CD4-positive, alpha-beta memory T cell (primary cell): ENCODE measurements around the gene CHN2. TPM values are rescaled to one million over a fixed set of nuclear protein-coding genes. Genes with fewer than 3 reads are reported as not detected.

Source experiments
- CTCF ChIA-PET: fragments of 350-600 bp; sonication (Branson Sonifier 250); formaldehyde crosslinking; loops from one replicate; lab custom pipeline; 2021; ENCODE audit warnings: inconsistent platforms; ENCODE audit not compliant: partially characterized antibody; lab: Charles Lee
- POLR2A ChIA-PET: fragments of 350-600 bp; sonication (Branson Sonifier 250); formaldehyde crosslinking; loops from one replicate; lab custom pipeline; 2021; ENCODE audit not compliant: partially characterized antibody; lab: Charles Lee
- DNase-seq, 5 donors: peaks; one replicate each; pipeline versions ENCODE4 v3.0.0 to v3.0.0-alpha.2; 2020 to 2022; ENCODE audit warnings: mixed read lengths in 1 of 5
- H3K27ac ChIP-seq: one replicate; pipeline ENCODE4 v1.7.0; 2013; ENCODE audit warnings: low read depth, low read length
- H3K27me3 ChIP-seq: 2 replicates; pipeline ENCODE4 v1.7.0; 2013; ENCODE audit warnings: mild to moderate bottlenecking, low read length, moderate library complexity; ENCODE audit not compliant: insufficient read depth
- H3K36me3 ChIP-seq: 2 replicates; pipeline ENCODE4 v1.7.0; 2013; ENCODE audit warnings: mild to moderate bottlenecking, low read length, moderate library complexity; ENCODE audit not compliant: insufficient read depth
- H3K4me1 ChIP-seq: 2 replicates; pipeline ENCODE4 v1.7.0; 2013; ENCODE audit warnings: mild to moderate bottlenecking, low read length, moderate library complexity; ENCODE audit not compliant: insufficient read depth
- H3K4me3 ChIP-seq, 2 donors: one replicate each; pipeline ENCODE4 v1.7.0; 2013; ENCODE audit warnings: low read length in 2 of 2, mild to moderate bottlenecking in 1 of 2
- H3K9me3 ChIP-seq, 2 donors: one replicate each; pipeline ENCODE4 v1.7.0; 2013; ENCODE audit warnings: low read length in 2 of 2, control low read depth in 1 of 2; ENCODE audit not compliant: control insufficient read depth in 1 of 2
- H3K27ac Mint-ChIP-seq, 7 donors: one replicate each; pipeline ENCODE4 v1.8.0; 2020 to 2021; ENCODE audit warnings: mixed read lengths in 7 of 7, mild to moderate bottlenecking in 6 of 7, inconsistent platforms in 3 of 7, moderate library complexity in 3 of 7
- H3K27me3 Mint-ChIP-seq, 2 donors: one replicate each; pipeline ENCODE4 v1.8.0; 2020 to 2021; ENCODE audit warnings: mixed read lengths in 2 of 2
- H3K36me3 Mint-ChIP-seq, 2 donors: one replicate each; pipeline ENCODE4 v1.8.0; 2020 to 2021; ENCODE audit warnings: mixed read lengths in 2 of 2, inconsistent platforms in 1 of 2, mild to moderate bottlenecking in 1 of 2
- H3K4me1 Mint-ChIP-seq, 4 donors: one replicate each; pipeline ENCODE4 v1.8.0; 2020 to 2021; ENCODE audit warnings: mixed read lengths in 4 of 4, mild to moderate bottlenecking in 1 of 4
- H3K4me3 Mint-ChIP-seq, 8 donors: one replicate each; pipeline ENCODE4 v1.8.0; 2020 to 2021; ENCODE audit warnings: mixed read lengths in 8 of 8, mild to moderate bottlenecking in 7 of 8, moderate library complexity in 6 of 8, inconsistent platforms in 3 of 8
- H3K9me3 Mint-ChIP-seq, 8 donors: one replicate each; pipeline ENCODE4 v1.8.0; 2020 to 2021; ENCODE audit warnings: mixed read lengths in 8 of 8, mild to moderate bottlenecking in 5 of 8, inconsistent platforms in 3 of 8, moderate library complexity in 1 of 8
- intact Hi-C: fragments of 100-400 bp; cut with micrococcal nuclease; formaldehyde crosslinking; loops from one replicate; pipeline ENCODE4 v1.15.1; 2023
- polyA plus RNA-seq, 2 donors: library from polyadenylated mRNA; unstranded; fragments of 300-500 nt; fragmentation: Illumina TruSeq; gene quantifications; one replicate each; pipeline ENCODE4 v1.2.3, GENCODE V29; 2021
- total RNA-seq, 2 experiments: library from RNA; stranded (reverse); gene quantifications; one replicate each; pipeline ENCODE4 v1.2.3, GENCODE V29; 2021

CHN2 gene
- total and polyA plus RNA-seq, 4 experiments from 2014 or later = 1.8 to 7.6 (median 3.5) TPM

DNA sequence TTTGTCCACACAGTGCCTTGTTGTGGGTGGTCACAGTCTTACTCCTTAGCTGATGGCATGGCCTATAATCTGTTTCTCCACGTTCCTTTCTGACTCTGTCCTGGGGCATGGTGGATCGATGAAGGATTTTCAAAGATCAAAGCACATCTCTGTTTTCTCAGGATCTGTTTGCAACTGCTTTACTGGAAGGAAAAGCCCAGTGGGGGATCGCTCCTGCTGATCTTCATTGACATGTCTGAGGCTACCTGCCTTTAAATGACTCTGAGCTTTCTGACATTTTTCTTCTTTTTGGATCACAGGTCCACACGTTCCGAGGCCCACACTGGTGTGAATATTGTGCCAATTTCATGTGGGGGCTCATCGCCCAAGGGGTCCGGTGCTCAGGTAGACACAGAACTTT is 301.1 kb downstream of the CHN2 start:
- Mint-ChIP-seq H3K9me3 (no peaks in the 10 kb centered on the region), H3K27me3 (no peaks in the 10 kb centered on the region), H3K4me1 (no peaks in the 10 kb centered on the region), H3K27ac (no peak overlapping the region), H3K36me3 (no peaks in the 10 kb centered on the region), H3K4me3 (no peak overlapping the region)
- Histone ChIP-seq H3K27me3 (no peaks in the 10 kb centered on the region), H3K27ac (no peak overlapping the region), H3K4me3 (no peak overlapping the region), H3K9me3 (no peaks in the 10 kb centered on the region), H3K4me1 (no peaks in the 10 kb centered on the region), H3K36me3 (no peaks in the 10 kb centered on the region)
- POLR2A ChIA-PET = no interaction called here
- intact Hi-C loops = no loop called here
- DNase-seq = no peak
- CTCF ChIA-PET = no interaction called here

DNA sequence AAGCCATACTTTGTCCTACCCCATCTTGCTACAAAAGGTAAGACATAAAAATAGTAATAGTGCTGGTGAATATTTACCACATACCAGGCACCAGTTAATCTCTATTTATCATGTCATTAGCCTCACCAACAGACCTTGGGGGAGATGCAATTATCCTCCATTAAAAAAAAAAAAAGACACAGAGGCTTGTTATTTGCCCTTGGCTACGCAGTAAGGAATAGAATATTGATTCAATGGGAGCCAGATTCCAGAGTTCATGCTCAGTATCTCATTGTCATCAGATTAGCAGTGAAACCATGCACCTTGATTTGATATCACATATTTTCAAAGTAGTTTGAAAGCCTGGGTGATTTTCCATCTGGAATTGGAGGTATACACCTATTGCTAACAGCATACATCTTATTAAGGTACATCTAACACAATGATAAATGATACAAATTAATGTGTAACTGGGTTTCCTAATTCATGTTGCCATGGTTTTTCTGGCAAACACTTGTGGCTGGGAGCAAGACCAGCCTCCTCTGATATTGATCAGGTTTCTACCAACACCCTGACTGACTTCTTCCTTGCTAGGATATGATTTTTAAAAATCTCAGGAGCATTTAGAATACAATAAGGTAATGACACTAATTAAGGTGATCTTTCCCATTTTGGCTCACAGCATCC is 301.9 kb downstream of the CHN2 start:
- CTCF ChIA-PET = no interaction called here

DNA sequence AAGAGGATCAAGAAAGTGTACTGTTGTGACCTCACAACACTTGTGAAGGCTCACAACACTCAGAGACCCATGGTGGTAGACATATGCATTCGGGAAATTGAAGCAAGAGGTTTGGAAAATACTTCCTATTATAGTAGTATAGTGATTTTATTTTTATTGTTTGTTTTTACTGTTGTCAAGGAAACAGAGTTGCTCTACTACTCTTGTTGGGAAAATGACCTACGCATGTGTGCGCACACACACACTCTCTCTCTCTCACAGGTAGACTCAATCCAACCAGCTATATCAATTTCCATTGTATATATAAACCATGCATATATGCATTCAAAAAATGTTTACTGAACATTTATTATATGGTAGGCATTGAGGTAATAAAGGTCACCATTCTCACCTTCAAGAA is 305.4 kb downstream of the CHN2 start:
- Histone ChIP-seq H3K4me3 (no peak overlapping the region), H3K27me3 (no peaks in the 10 kb centered on the region), H3K4me1 (no peaks in the 10 kb centered on the region), H3K9me3 (no peaks in the 10 kb centered on the region), H3K27ac (no peak overlapping the region), H3K36me3 (no peaks in the 10 kb centered on the region)
- no peak for DNase-seq
- Mint-ChIP-seq H3K4me1 (no peaks in the 10 kb centered on the region), H3K36me3 (no peaks in the 10 kb centered on the region), H3K9me3 (no peaks in the 10 kb centered on the region), H3K27me3 (no peaks in the 10 kb centered on the region), H3K27ac (no peak overlapping the region), H3K4me3 (no peak overlapping the region)
- intact Hi-C loops = no loop called here
- POLR2A ChIA-PET = no interaction called here
- CTCF ChIA-PET = no interaction called here

More for the DNA sequence above, 301.9 kb downstream of the CHN2 start:
- POLR2A ChIA-PET = no interaction called here
- intact Hi-C loops = no loop called here
- Histone ChIP-seq H3K9me3 (no peaks in the 10 kb centered on the region), H3K27me3 (no peaks in the 10 kb centered on the region), H3K36me3 (no peaks in the 10 kb centered on the region), H3K27ac (no peak overlapping the region), H3K4me1 (no peaks in the 10 kb centered on the region), H3K4me3 (no peak overlapping the region)
- Mint-ChIP-seq H3K4me1 (no peaks in the 10 kb centered on the region), H3K36me3 (no peaks in the 10 kb centered on the region), H3K4me3 (no peak overlapping the region), H3K9me3 (no peaks in the 10 kb centered on the region), H3K27ac (no peak overlapping the region), H3K27me3 (no peaks in the 10 kb centered on the region)
- DNase-seq = no peak

DNA sequence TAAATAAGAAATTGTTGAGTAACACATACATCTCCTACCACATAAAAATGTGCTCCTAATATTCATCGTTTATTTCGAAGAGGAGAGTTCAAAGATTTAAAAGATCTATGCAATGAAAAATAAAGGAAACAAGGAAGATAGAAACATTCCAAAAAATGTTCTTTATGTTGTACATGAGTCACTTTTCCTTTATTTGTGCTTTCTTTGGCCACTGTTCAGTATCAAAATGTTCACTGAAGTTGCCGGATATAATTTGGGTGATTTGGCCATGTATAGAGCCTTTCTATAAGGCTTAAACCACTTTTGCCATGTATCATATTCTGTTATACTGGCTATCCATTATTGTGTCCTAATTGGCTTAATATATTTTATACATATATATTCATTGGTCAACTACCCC is 306.1 kb downstream of the CHN2 start:
- Histone ChIP-seq H3K4me1 (no peaks in the 10 kb centered on the region), H3K27me3 (no peaks in the 10 kb centered on the region), H3K36me3 (no peaks in the 10 kb centered on the region), H3K9me3 (no peaks in the 10 kb centered on the region), H3K27ac (no peak overlapping the region), H3K4me3 (no peak overlapping the region)
- Mint-ChIP-seq H3K36me3 (no peaks in the 10 kb centered on the region), H3K4me3 (no peak overlapping the region), H3K4me1 (no peaks in the 10 kb centered on the region), H3K27ac (no peak overlapping the region), H3K9me3 (no peaks in the 10 kb centered on the region), H3K27me3 (no peaks in the 10 kb centered on the region)
- intact Hi-C loops = no loop called here
- DNase-seq = no peak
- ChIA-PET POLR2A (no interaction called here), CTCF (no interaction called here)

DNA sequence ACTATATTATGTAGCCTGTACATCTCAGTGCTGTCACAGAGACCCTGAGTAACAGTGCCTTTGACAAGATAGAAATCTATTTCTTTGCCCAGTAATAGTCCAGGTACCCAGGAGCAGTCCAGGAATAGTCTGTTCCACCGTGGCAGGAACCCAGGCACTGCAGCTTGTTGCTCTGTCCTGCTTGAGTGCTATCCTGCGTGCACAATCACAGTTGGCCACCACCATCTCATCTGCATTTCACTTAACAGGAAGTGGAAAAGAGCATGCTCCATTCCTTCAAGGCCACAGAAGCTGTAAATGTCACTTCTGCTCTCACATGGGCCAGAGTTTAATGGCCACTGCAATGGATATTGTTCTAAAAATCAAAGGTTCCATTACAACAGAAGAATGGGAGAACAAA is 307.6 kb downstream of the CHN2 start:
- H3K9me3 Mint-ChIP-seq = no peaks in the 10 kb centered on the region
- H3K36me3 Mint-ChIP-seq = peaks cover 0 to 2% of the 10 kb centered on the region in 2 donors
- Histone ChIP-seq H3K4me3 (no peak overlapping the region), H3K36me3 (no peaks in the 10 kb centered on the region), H3K27ac (no peak overlapping the region), H3K4me1 (no peaks in the 10 kb centered on the region), H3K27me3 (no peaks in the 10 kb centered on the region), H3K9me3 (no peaks in the 10 kb centered on the region)
- ChIA-PET CTCF (no interaction called here), POLR2A (no interaction called here)
- H3K4me1 Mint-ChIP-seq = no peaks in the 10 kb centered on the region
- intact Hi-C loops = no loop called here
- DNase-seq = peak in 1 of 5 donors; percentile 38
- H3K4me3 Mint-ChIP-seq = no peak overlapping the region
- H3K27me3 Mint-ChIP-seq = no peaks in the 10 kb centered on the region
- H3K27ac Mint-ChIP-seq = no peak overlapping the region

DNA sequence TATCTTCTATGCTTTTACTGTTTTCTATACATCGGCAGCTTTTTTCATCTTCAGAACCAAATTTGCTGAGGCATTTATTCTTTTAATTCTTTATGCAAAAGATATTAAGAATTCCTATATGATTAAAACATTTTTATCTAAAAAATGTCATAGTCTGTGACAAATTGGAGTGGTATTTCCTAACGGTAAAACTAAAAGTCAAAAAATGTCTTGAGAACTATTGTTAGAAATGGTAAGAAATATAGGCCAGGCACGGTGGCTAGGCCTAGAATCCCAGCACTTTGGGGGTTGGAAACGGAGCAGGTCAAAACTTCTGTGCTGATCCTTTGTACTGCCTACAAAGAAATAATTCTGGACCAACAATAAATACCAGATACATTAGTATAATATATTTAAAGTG is 311.4 kb downstream of the CHN2 start:
- Mint-ChIP-seq H3K9me3 (no peaks in the 10 kb centered on the region), H3K27me3 (no peaks in the 10 kb centered on the region), H3K27ac (no peak overlapping the region), H3K4me3 (no peak overlapping the region), H3K4me1 (peaks cover 0 to 2% (median 0%) of the 10 kb centered on the region in 4 donors), H3K36me3 (peaks cover 0 to 11% of the 10 kb centered on the region in 2 donors)
- Histone ChIP-seq H3K4me1 (no peaks in the 10 kb centered on the region), H3K36me3 (no peaks in the 10 kb centered on the region), H3K9me3 (no peaks in the 10 kb centered on the region), H3K27me3 (no peaks in the 10 kb centered on the region), H3K27ac (no peak overlapping the region), H3K4me3 (no peak overlapping the region)
- ChIA-PET POLR2A (no interaction called here), CTCF (no interaction called here)
- DNase-seq = no peak
- intact Hi-C loops = no loop called here

DNA sequence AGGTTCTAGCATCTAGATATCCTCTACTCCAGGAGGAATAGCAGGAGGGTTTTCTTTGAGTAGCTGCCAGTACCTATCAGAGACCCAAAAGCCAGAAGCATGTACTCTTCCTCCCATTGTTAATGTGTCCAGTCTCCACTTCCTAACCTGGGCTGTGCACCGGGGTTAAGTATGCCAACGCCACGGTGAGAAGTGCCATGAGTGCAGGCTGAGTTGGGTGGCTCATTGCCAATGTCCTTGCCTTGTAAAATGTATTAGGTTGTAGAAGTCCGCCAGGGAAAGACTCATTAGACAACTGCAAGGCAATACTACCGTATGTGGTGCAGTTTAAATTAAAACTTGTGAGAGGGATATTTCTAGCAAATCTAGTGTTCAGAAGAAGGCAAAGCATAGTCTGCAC is 314.0 kb downstream of the CHN2 start:
- Mint-ChIP-seq H3K4me1 (peaks cover 0 to 2% (median 0%) of the 10 kb centered on the region in 4 donors), H3K27me3 (no peaks in the 10 kb centered on the region), H3K27ac (no peak overlapping the region), H3K4me3 (no peak overlapping the region), H3K9me3 (no peaks in the 10 kb centered on the region), H3K36me3 (peaks cover 0 to 11% of the 10 kb centered on the region in 2 donors)
- CTCF ChIA-PET = no interaction called here
- Histone ChIP-seq H3K9me3 (no peaks in the 10 kb centered on the region), H3K27ac (no peak overlapping the region), H3K36me3 (no peaks in the 10 kb centered on the region), H3K4me3 (no peak overlapping the region), H3K4me1 (no peaks in the 10 kb centered on the region), H3K27me3 (no peaks in the 10 kb centered on the region)
- intact Hi-C loops = no loop called here
- POLR2A ChIA-PET = no interaction called here
- DNase-seq = no peak
